IMR-90 (cell line): Measurements from ENCODE around the gene SNX25. TPM values are rescaled to one million over a fixed set of nuclear protein-coding genes. Genes with fewer than 3 reads are reported as not detected.

ENCODE experiments used
- ATAC-seq: fragments of 200-7000 bp; cut with Tn5 transposase; 2 replicates; pipeline ENCODE4 v1.9.1; 2020; ENCODE audit warnings: low read depth, mild to moderate bottlenecking, moderate library complexity
- BruUV-seq: library from RNA; stranded (reverse); fragments of 400-500 nt; replicated peaks from 2 replicates; lab custom pipeline; 2021; lab: Mats Ljungman, UMichigan
- CTCF ChIA-PET: fragments of 300-600 bp; formaldehyde crosslinking; extraction: SDS; loops from one replicate; lab custom pipeline; 2021; ENCODE audit warnings: antibody characterized with exemption; lab: Yijun Ruan, JAX
- POLR2A ChIA-PET: fragments of 300-600 bp; sonication (Branson Sonifier 250); formaldehyde crosslinking; loops from one replicate; lab custom pipeline; 2022; ENCODE audit warnings: antibody characterized with exemption; ENCODE audit not compliant: unreplicated experiment; lab: Charles Lee
- DNase-seq: peaks from one replicate; pipeline ENCODE4 v3.0.0; 2013
- H2AFZ ChIP-seq: replicated peaks from 2 replicates; pipeline ENCODE3; 2013; ENCODE audit warnings: low read length, mild to moderate bottlenecking; ENCODE audit not compliant: poor library complexity
- H2AK5ac ChIP-seq: 2 replicates; pipeline ENCODE4 v1.6.1; 2013; ENCODE audit warnings: low read depth, low read length, inconsistent platforms
- H2AK9ac ChIP-seq: replicated peaks from 2 replicates; pipeline ENCODE3; 2013; ENCODE audit warnings: mild to moderate bottlenecking, low read depth, low read length, moderate library complexity; ENCODE audit not compliant: poor library complexity
- H2BK120ac ChIP-seq: 2 replicates; pipeline ENCODE4 v1.6.1; 2013; ENCODE audit warnings: low read depth, low read length, inconsistent platforms
- H2BK15ac ChIP-seq: 3 replicates; pipeline ENCODE4 v1.6.1; 2013; ENCODE audit warnings: low read depth, low read length, inconsistent platforms
- H2BK20ac ChIP-seq: 2 replicates; pipeline ENCODE4 v1.6.1; 2013; ENCODE audit warnings: low read depth, mild to moderate bottlenecking, inconsistent platforms, low read length, moderate library complexity
- H2BK5ac ChIP-seq: 2 replicates; pipeline ENCODE4 v1.6.1; 2013; ENCODE audit warnings: mild to moderate bottlenecking, low read depth, low read length, inconsistent platforms; ENCODE audit not compliant: poor library complexity, severe bottlenecking
- H3K14ac ChIP-seq: replicated peaks from 2 replicates; pipeline ENCODE4 v1.6.1; 2013; ENCODE audit warnings: low read depth, low read length, inconsistent platforms
- H3K18ac ChIP-seq: 2 replicates; pipeline ENCODE4 v1.6.1; 2013; ENCODE audit warnings: low read depth, low read length, control low read depth
- H3K23ac ChIP-seq: 2 replicates; pipeline ENCODE4 v1.6.1; 2013; ENCODE audit warnings: low read depth, low read length, inconsistent platforms
- H3K27ac ChIP-seq: 2 replicates; pipeline ENCODE4 v1.5.1; 2013; ENCODE audit warnings: mild to moderate bottlenecking, control low read depth, low read length; ENCODE audit not compliant: insufficient read depth
- H3K27me3 ChIP-seq: 2 replicates; pipeline ENCODE4 v1.6.1; 2013; ENCODE audit warnings: low read length; ENCODE audit not compliant: control insufficient read depth, insufficient read depth
- H3K36me3 ChIP-seq: 2 replicates; pipeline ENCODE4 v1.6.1; 2013; ENCODE audit warnings: low read length, mixed read lengths; ENCODE audit not compliant: control insufficient read depth, insufficient read depth
- H3K4ac ChIP-seq: 2 replicates; pipeline ENCODE4 v1.6.1; 2013; ENCODE audit warnings: low read depth, low read length, inconsistent platforms
- H3K4me1 ChIP-seq: 2 replicates; pipeline ENCODE4 v1.6.1; 2013; ENCODE audit warnings: low read length, mixed read lengths; ENCODE audit not compliant: control insufficient read depth, insufficient read depth
- H3K4me2 ChIP-seq: 2 replicates; pipeline ENCODE4 v1.6.1; 2013; ENCODE audit warnings: low read depth, mild to moderate bottlenecking, control low read depth, low read length, moderate library complexity
- H3K4me3 ChIP-seq: 2 replicates; pipeline ENCODE4 v1.5.1; 2013; ENCODE audit warnings: low read depth, mild to moderate bottlenecking, control low read depth, low read length, moderate library complexity; ENCODE audit not compliant: insufficient read depth
- H3K56ac ChIP-seq: 2 replicates; pipeline ENCODE4 v1.6.1; 2013; ENCODE audit warnings: low read length, inconsistent platforms; ENCODE audit not compliant: insufficient read depth; ENCODE audit errors: extremely low read depth
- H3K79me1 ChIP-seq, 2 experiments: 2 replicates each; pipeline ENCODE4 v1.6.1; 2013; ENCODE audit warnings: low read length in 2 of 2, inconsistent platforms in 1 of 2, low read depth in 1 of 2
- H3K9ac ChIP-seq: 2 replicates; pipeline ENCODE4 v1.6.1; 2013; ENCODE audit warnings: low read depth, low read length, control low read depth
- H3K9me1 ChIP-seq: 2 replicates; pipeline ENCODE4 v1.6.1; 2013; ENCODE audit warnings: low read length, inconsistent platforms; ENCODE audit not compliant: insufficient read depth
- H3K9me3 ChIP-seq: 2 replicates; pipeline ENCODE4 v1.6.1; 2013; ENCODE audit warnings: low read length; ENCODE audit not compliant: control insufficient read depth, insufficient read depth
- H4K20me1 ChIP-seq: 2 replicates; pipeline ENCODE4 v1.6.1; 2013; ENCODE audit warnings: low read length, inconsistent platforms; ENCODE audit not compliant: insufficient read depth
- H4K5ac ChIP-seq: 2 replicates; pipeline ENCODE4 v1.6.1; 2013; ENCODE audit warnings: mild to moderate bottlenecking, low read depth, low read length, control low read depth
- H4K8ac ChIP-seq, 2 experiments: 2 replicates each; pipeline ENCODE4 v1.6.1; 2013; ENCODE audit warnings: low read depth in 2 of 2, low read length in 2 of 2, control low read depth in 1 of 2, inconsistent platforms in 1 of 2
- H4K91ac ChIP-seq: 2 replicates; pipeline ENCODE4 v1.6.1; 2013; ENCODE audit warnings: low read depth, low read length, inconsistent platforms; ENCODE audit not compliant: insufficient read depth
- POLR2A ChIP-seq: IDR thresholded peaks from 2 replicates; pipeline ENCODE4 v1.6.1; 2012; ENCODE audit warnings: mild to moderate bottlenecking, low read depth, low read length
- WGBS, 2 experiments: methylation state at CpG; one replicate each; pipeline versions ENCODE4 v1.1.5 to v1.1.7; 2013; ENCODE audit warnings: missing lambda C conversion rate in 2 of 2; ENCODE audit not compliant: insufficient read length in 1 of 2; ENCODE audit errors: extremely low coverage in 2 of 2; 5-methylcytosine and 5-hydroxymethylcytosine counted together
- dilution Hi-C: fragments of 300-500 bp; cut with HindIII; formaldehyde crosslinking; loops from one replicate; pipeline ENCODE4 v1.14.3; 2018; ENCODE audit warnings: low sequenced_read_pairs; ENCODE audit not compliant: unreplicated experiment
- in situ Hi-C: fragments of 300-500 bp; cut with MboI; formaldehyde crosslinking; loops from 3 replicates; pipeline ENCODE4 v1.14.3; 2019; ENCODE audit warnings: low sequenced_read_pairs, inconsistent platforms, mixed read lengths
- intact Hi-C: fragments of 100-400 bp; cut with micrococcal nuclease; formaldehyde crosslinking; loops from 2 replicates; pipeline ENCODE4 v1.10.0; 2022
- polyA plus RNA-seq, 3 experiments: library from polyadenylated mRNA; depleted of rRNA; stranded (reverse); fragments of >200 nt; gene quantifications; 2 replicates each; pipeline ENCODE4 v1.2.3, GENCODE V29; 2012; ENCODE audit warnings: low replicate concordance in 1 of 3
- total RNA-seq: library from RNA; depleted of rRNA; stranded (reverse); fragments of >200 nt; gene quantifications from 2 replicates; pipeline ENCODE4 v1.2.3, GENCODE V29; 2012
- TF ChIP-seq, protein P1 (sequence below): conservative IDR thresholded peaks from 2 replicates; pipeline ENCODE4 v1.5.1; 2012; ENCODE audit warnings: mild to moderate bottlenecking, low read depth, low read length, improper control_type of control experiment

The SNX25 gene
- total and polyA plus RNA-seq, 2 of the 4 experiments (the other 2 are of a cell fraction), result 11.4 to 28.3 TPM

DNA sequence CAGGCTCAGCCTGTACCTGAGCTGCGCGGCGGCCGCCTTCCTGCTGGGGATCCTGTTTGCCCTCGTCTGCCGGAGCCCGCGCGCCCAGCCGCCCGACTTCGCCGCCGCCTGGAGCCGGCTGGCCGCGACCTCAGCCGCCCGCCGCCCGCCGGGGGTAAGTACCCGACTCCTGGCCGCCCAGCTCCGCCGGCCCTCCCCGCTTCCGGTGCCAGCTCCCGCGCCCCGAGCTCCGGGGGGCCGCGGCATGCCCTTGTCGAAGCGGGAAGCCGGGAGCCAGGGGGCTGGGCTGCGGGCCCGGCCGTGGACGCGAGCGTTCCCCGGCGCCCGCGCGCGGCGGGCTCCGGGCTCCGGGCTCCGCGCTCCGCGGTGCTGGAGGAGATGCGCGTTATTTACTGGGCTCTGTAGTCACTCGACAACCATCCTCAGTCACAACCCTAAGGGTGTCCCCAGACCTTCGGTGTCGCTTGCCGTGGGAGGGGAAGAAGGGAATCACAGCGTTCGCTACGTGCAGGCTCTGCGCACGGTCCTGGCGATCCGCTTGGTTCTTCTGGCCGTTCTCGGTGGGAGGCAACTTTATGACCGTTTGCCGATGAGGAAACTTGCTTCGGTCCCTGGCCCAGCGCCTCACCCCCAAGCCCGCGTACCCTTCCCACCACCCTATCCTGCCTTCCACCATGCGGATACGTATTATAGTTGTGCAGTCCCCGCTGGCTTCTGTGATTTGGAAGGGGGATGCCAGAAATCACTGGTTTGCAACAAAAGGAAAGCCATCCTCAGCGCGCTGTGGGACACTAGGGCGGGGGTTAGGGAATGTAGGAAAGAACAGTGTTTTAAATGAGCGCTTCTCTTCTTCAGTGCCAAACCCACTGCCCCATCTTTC lies 944 bp downstream of the SNX25 start:
- H2AFZ ChIP-seq, result peak overlapping the region; percentile 87
- peak overlapping the region; percentile 95 for H3K23ac ChIP-seq
- H4K20me1 ChIP-seq, result 0 out of 2 replicates have a peak, but pooled peaks cover 7% of the 10 kb centered on the region
- H3K4me3 ChIP-seq, result peak overlapping the region; percentile 93
- peak overlapping the region; percentile 74 for H3K4ac ChIP-seq
- in situ Hi-C loops (no loop called here), intact Hi-C loops (loop anchor here (1.0 to 10.0 kb wide), 2 partner anchors 154 to 185 kb away; partner anchors contain the start of gene LRP2BP), dilution Hi-C loops (no loop called here)
- ATAC-seq (peak; percentile 49), DNase-seq (peak; percentile 56)
- peaks cover 6% of the 10 kb centered on the region; the same call in 1 of the 2 replicates for H3K4me1 ChIP-seq
- H3K18ac ChIP-seq, result peak overlapping the region; percentile 49; the same call in 1 of the 2 replicates
- H3K9me3 ChIP-seq, result no peaks in the 10 kb centered on the region
- H4K5ac ChIP-seq, result no peak overlapping the region
- TF ChIP-seq, protein P1, sequence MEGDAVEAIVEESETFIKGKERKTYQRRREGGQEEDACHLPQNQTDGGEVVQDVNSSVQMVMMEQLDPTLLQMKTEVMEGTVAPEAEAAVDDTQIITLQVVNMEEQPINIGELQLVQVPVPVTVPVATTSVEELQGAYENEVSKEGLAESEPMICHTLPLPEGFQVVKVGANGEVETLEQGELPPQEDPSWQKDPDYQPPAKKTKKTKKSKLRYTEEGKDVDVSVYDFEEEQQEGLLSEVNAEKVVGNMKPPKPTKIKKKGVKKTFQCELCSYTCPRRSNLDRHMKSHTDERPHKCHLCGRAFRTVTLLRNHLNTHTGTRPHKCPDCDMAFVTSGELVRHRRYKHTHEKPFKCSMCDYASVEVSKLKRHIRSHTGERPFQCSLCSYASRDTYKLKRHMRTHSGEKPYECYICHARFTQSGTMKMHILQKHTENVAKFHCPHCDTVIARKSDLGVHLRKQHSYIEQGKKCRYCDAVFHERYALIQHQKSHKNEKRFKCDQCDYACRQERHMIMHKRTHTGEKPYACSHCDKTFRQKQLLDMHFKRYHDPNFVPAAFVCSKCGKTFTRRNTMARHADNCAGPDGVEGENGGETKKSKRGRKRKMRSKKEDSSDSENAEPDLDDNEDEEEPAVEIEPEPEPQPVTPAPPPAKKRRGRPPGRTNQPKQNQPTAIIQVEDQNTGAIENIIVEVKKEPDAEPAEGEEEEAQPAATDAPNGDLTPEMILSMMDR, result no peak
- peak; percentile 36 for TF ChIP-seq POLR2A
- H3K4me2 ChIP-seq, result peak overlapping the region; percentile 68
- no peaks in the 10 kb centered on the region for H3K27me3 ChIP-seq
- peak overlapping the region; percentile 62 for H2BK5ac ChIP-seq
- H3K27ac ChIP-seq, result peak overlapping the region; percentile 73
- H4K8ac ChIP-seq, result peak overlapping the region; percentile 34 to 55; a peak in 2 of 4 replicates
- peak overlapping the region; percentile 74 for H2AK9ac ChIP-seq
- H3K9me1 ChIP-seq, result peaks cover 4% of the 10 kb centered on the region; the same call in 1 of the 2 replicates
- no peak overlapping the region for H2BK20ac ChIP-seq
- H3K36me3 ChIP-seq, result no peaks in the 10 kb centered on the region
- ChIA-PET CTCF (interaction anchor here (1.4 kb wide), 1 partner anchor 51 kb away, joined by 3 read pairs; no protein-coding TSS in a partner anchor), POLR2A (interaction anchor here (0.6 kb wide), 2 partner anchors 94 to 201 kb away, joined by 3 to 4 read pairs; no protein-coding TSS in a partner anchor)
- peak overlapping the region; percentile 90 for H3K9ac ChIP-seq
- H3K56ac ChIP-seq, result peak overlapping the region; percentile 50; the same call in 1 of the 2 replicates
- H2AK5ac ChIP-seq, result peak overlapping the region; percentile 70
- H3K79me1 ChIP-seq, result peaks cover 28 to 41% of the 10 kb centered on the region in 2 experiments
- H2BK15ac ChIP-seq, result peak overlapping the region; percentile 73; the same call in 2 of the 3 replicates
- WGBS, 2 experiments, result 0% methylated on average over 26 of the region's 84 CpGs; no CpG with 5 or more reads in 1 of the 2 experiments
- H4K91ac ChIP-seq, result peak overlapping the region; percentile 76; the same call in 1 of the 2 replicates
- BruUV-seq, result no TSS peak
- peak overlapping the region; percentile 64 for H3K14ac ChIP-seq
- peak overlapping the region; percentile 72 for H2BK120ac ChIP-seq
